HepG2 (cell line): ENCODE results near the gene G6PC3. TPM values are rescaled to one million over a fixed set of nuclear protein-coding genes. Genes with fewer than 3 reads are reported as not detected.

Experiments
- KDM4B ChIP-seq: sonication (generic); formaldehyde crosslinking; IDR thresholded peaks from 2 replicates; pipeline ENCODE4 v1.4.0; 2020; ENCODE audit warnings: missing genetic modification reagents
- SALL2 ChIP-seq: sonication (generic); formaldehyde crosslinking; IDR thresholded peaks from 2 replicates; pipeline ENCODE4 v1.8.1; 2023; ENCODE audit warnings: mild to moderate bottlenecking, missing genetic modification reagents, inconsistent platforms
- ZNF33B ChIP-seq: sonication (generic); formaldehyde crosslinking; IDR thresholded peaks from 2 replicates; pipeline ENCODE4 v1.5.1; 2020; ENCODE audit warnings: mild to moderate bottlenecking, missing genetic modification reagents
- ZNF782 ChIP-seq: sonication (generic); formaldehyde crosslinking; IDR thresholded peaks from 2 replicates; pipeline ENCODE4 v1.4.0; 2020; ENCODE audit warnings: missing genetic modification reagents, mild to moderate bottlenecking, borderline replicate concordance
- polyA plus RNA-seq, 8 experiments: library from polyadenylated mRNA; depleted of rRNA in 3 of 8; stranded (reverse) in 7 of 8; unstranded in 1 of 8; fragments of >200 nt; fragmentation: Illumina TruSeq in 4 of 8; extraction: Trizol in 4 of 8; gene quantifications; 2 replicates each; pipeline versions ENCODE4 v1.2.1 to v1.2.3, GENCODE V29; 2011 to 2016; ENCODE audit warnings: low read depth in 4 of 8, missing spikeins in 1 of 8, mixed read lengths in 1 of 8; ENCODE audit not compliant: insufficient read depth in 1 of 8
- total RNA-seq, 5 experiments: library from RNA; depleted of rRNA; stranded (reverse); fragments of >200 nt; fragmentation: Illumina TruSeq; extraction: Trizol; gene quantifications; 2 replicates each; pipeline ENCODE4 v1.2.3, GENCODE V29; 2016; ENCODE audit warnings: low read depth in 1 of 5
- TF ChIP-seq, protein P1 (sequence below): fragments of 450-650 bp; IDR thresholded peaks from 2 replicates; pipeline ENCODE4 v1.6.1; 2017; ENCODE audit warnings: mild to moderate bottlenecking
- TF ChIP-seq, protein P2 (sequence below): sonication (generic); formaldehyde crosslinking; IDR thresholded peaks from 2 replicates; pipeline ENCODE4 v1.9.0; 2022; ENCODE audit warnings: missing genetic modification reagents, mild to moderate bottlenecking, borderline replicate concordance
- TF ChIP-seq, protein P3 (sequence below): sonication (generic); formaldehyde crosslinking; IDR thresholded peaks from 2 replicates; pipeline ENCODE4 v1.5.1; 2020; ENCODE audit warnings: missing genetic modification reagents, mild to moderate bottlenecking, borderline replicate concordance
- TF ChIP-seq, protein P4 (sequence below): sonication (generic); formaldehyde crosslinking; IDR thresholded peaks from 2 replicates; pipeline ENCODE4 v1.5.1; 2020; ENCODE audit warnings: mild to moderate bottlenecking, missing genetic modification reagents
- TF ChIP-seq, protein P5 (sequence below): sonication (generic); formaldehyde crosslinking; IDR thresholded peaks from 2 replicates; pipeline ENCODE4 v1.4.0; 2020; ENCODE audit warnings: missing genetic modification reagents, borderline replicate concordance
- TF ChIP-seq, protein P6 (sequence below): sonication (generic); formaldehyde crosslinking; IDR thresholded peaks from 2 replicates; pipeline ENCODE4 v1.4.0; 2020; ENCODE audit warnings: missing genetic modification reagents, mild to moderate bottlenecking, borderline replicate concordance

Gene G6PC3
- total and polyA plus RNA-seq, 2 of the 13 experiments (the other 11 are each of a cell fraction or from before 2014, with no cell fraction given), result 38.5 to 75.8 TPM

DNA sequence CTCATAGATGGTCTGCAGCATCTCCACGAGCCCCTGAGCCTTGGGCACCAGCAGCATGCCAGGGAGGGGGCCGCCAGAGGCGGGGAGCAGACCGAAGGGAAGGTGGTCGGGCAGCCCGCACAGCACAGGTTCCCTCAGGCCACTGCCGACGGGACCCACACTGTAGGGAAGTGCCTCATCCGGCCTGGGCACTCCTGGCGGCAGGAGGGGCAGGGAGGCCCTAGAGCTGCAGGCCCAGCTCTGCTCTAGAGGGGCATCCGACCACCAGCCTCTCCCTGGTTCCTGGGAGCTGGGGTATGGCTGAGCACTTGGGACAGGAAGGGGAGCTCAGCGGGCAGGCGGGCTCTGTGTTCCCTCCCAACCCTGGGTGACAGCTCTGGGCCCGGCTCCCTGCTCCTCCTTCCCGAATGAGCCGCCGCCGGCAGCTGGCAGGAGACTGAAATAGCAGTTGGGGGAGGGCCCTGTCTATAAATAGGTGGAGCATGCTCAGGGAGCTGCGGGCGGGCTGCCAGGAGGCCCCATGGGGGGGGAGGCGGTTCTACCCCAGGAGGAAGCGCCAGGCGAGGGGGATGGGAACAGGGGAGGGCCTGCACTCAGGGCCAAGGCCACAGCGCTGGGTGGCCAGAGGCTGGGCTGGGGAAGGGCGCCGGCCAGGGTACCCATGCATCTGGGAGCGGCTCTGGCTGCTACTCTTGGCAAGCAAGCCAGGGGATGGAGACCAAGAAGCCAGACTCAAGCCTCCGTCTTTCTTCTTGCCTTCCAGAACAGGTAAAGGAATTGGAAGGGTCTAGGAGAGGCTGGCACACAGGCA, 40.5 kb downstream of the G6PC3 start (continued):
- TF ChIP-seq KDM4B, result peak; percentile 91
- TF ChIP-seq, protein P1, sequence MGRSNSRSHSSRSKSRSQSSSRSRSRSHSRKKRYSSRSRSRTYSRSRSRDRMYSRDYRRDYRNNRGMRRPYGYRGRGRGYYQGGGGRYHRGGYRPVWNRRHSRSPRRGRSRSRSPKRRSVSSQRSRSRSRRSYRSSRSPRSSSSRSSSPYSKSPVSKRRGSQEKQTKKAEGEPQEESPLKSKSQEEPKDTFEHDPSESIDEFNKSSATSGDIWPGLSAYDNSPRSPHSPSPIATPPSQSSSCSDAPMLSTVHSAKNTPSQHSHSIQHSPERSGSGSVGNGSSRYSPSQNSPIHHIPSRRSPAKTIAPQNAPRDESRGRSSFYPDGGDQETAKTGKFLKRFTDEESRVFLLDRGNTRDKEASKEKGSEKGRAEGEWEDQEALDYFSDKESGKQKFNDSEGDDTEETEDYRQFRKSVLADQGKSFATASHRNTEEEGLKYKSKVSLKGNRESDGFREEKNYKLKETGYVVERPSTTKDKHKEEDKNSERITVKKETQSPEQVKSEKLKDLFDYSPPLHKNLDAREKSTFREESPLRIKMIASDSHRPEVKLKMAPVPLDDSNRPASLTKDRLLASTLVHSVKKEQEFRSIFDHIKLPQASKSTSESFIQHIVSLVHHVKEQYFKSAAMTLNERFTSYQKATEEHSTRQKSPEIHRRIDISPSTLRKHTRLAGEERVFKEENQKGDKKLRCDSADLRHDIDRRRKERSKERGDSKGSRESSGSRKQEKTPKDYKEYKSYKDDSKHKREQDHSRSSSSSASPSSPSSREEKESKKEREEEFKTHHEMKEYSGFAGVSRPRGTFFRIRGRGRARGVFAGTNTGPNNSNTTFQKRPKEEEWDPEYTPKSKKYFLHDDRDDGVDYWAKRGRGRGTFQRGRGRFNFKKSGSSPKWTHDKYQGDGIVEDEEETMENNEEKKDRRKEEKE, result no peak
- TF ChIP-seq, protein P2, sequence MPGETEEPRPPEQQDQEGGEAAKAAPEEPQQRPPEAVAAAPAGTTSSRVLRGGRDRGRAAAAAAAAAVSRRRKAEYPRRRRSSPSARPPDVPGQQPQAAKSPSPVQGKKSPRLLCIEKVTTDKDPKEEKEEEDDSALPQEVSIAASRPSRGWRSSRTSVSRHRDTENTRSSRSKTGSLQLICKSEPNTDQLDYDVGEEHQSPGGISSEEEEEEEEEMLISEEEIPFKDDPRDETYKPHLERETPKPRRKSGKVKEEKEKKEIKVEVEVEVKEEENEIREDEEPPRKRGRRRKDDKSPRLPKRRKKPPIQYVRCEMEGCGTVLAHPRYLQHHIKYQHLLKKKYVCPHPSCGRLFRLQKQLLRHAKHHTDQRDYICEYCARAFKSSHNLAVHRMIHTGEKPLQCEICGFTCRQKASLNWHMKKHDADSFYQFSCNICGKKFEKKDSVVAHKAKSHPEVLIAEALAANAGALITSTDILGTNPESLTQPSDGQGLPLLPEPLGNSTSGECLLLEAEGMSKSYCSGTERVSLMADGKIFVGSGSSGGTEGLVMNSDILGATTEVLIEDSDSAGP (CRISPR knock-in tag), result peak; percentile 99
- peak; percentile 97 for TF ChIP-seq SALL2
- TF ChIP-seq, protein P3, sequence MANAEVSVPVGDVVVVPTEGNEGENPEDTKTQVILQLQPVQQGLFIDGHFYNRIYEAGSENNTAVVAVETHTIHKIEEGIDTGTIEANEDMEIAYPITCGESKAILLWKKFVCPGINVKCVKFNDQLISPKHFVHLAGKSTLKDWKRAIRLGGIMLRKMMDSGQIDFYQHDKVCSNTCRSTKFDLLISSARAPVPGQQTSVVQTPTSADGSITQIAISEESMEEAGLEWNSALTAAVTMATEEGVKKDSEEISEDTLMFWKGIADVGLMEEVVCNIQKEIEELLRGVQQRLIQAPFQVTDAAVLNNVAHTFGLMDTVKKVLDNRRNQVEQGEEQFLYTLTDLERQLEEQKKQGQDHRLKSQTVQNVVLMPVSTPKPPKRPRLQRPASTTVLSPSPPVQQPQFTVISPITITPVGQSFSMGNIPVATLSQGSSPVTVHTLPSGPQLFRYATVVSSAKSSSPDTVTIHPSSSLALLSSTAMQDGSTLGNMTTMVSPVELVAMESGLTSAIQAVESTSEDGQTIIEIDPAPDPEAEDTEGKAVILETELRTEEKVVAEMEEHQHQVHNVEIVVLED (CRISPR knock-in tag), result peak; percentile 82; the same call in 1 of the 2 replicates
- TF ChIP-seq ZNF782 (CRISPR knock-in tag), result peak; percentile 96; the same call in 1 of the 2 replicates
- TF ChIP-seq, protein P4, sequence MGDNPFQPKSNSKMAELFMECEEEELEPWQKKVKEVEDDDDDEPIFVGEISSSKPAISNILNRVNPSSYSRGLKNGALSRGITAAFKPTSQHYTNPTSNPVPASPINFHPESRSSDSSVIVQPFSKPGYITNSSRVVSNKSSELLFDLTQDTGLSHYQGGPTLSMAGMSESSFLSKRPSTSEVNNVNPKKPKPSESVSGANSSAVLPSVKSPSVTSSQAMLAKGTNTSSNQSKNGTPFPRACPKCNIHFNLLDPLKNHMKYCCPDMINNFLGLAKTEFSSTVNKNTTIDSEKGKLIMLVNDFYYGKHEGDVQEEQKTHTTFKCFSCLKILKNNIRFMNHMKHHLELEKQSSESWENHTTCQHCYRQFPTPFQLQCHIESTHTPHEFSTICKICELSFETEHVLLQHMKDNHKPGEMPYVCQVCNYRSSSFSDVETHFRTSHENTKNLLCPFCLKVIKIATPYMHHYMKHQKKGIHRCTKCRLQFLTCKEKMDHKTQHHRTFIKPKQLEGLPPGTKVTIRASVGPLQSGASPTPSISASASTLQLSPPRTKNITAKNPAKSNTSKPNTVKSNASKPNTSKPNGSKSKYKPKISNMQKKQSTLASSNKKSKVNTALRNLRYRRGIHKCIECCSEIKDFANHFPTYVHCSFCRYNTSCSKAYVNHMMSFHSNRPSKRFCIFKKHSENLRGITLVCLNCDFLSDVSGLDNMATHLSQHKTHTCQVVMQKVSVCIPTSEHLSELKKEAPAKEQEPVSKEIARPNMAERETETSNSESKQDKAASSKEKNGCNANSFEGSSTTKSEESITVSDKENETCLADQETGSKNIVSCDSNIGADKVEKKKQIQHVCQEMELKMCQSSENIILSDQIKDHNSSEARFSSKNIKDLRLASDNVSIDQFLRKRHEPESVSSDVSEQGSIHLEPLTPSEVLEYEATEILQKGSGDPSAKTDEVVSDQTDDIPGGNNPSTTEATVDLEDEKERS (CRISPR knock-in tag), result peak; percentile 96
- TF ChIP-seq ZNF33B (CRISPR knock-in tag), result peak; percentile 39; the same call in 1 of the 2 replicates
- TF ChIP-seq, protein P5, sequence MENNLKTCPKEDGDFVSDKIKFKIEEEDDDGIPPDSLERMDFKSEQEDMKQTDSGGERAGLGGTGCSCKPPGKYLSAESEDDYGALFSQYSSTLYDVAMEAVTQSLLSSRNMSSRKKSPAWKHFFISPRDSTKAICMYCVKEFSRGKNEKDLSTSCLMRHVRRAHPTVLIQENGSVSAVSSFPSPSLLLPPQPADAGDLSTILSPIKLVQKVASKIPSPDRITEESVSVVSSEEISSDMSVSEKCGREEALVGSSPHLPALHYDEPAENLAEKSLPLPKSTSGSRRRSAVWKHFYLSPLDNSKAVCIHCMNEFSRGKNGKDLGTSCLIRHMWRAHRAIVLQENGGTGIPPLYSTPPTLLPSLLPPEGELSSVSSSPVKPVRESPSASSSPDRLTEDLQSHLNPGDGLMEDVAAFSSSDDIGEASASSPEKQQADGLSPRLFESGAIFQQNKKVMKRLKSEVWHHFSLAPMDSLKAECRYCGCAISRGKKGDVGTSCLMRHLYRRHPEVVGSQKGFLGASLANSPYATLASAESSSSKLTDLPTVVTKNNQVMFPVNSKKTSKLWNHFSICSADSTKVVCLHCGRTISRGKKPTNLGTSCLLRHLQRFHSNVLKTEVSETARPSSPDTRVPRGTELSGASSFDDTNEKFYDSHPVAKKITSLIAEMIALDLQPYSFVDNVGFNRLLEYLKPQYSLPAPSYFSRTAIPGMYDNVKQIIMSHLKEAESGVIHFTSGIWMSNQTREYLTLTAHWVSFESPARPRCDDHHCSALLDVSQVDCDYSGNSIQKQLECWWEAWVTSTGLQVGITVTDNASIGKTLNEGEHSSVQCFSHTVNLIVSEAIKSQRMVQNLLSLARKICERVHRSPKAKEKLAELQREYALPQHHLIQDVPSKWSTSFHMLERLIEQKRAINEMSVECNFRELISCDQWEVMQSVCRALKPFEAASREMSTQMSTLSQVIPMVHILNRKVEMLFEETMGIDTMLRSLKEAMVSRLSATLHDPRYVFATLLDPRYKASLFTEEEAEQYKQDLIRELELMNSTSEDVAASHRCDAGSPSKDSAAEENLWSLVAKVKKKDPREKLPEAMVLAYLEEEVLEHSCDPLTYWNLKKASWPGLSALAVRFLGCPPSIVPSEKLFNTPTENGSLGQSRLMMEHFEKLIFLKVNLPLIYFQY, result peak; percentile 81
- TF ChIP-seq, protein P6, sequence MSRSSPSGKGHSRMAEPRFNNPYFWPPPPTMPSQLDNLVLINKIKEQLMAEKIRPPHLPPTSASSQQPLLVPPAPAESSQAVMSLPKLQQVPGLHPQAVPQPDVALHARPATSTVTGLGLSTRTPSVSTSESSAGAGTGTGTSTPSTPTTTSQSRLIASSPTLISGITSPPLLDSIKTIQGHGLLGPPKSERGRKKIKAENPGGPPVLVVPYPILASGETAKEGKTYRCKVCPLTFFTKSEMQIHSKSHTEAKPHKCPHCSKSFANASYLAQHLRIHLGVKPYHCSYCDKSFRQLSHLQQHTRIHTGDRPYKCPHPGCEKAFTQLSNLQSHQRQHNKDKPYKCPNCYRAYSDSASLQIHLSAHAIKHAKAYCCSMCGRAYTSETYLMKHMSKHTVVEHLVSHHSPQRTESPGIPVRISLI (CRISPR knock-in tag), result peak; percentile 99
